Endodermal cell (in vitro differentiated cells): ENCODE measurements around the gene CASP10. TPM values are rescaled to one million over a fixed set of nuclear protein-coding genes. Genes with fewer than 3 reads are reported as not detected.
A peak's percentile ranks its signal among the peaks of the same experiment; 100 is the strongest.

Source experiments
- DNase-seq: peaks from one replicate; pipeline ENCODE4 v3.0.0-alpha.2; 2017
- H3K27ac ChIP-seq: 2 replicates; pipeline ENCODE4 v1.5.1; 2013; ENCODE audit warnings: mild to moderate bottlenecking, low read depth, low read length, moderate library complexity
- H3K27me3 ChIP-seq: 2 replicates; pipeline ENCODE4 v1.6.1; 2013; ENCODE audit warnings: mild to moderate bottlenecking, low read length, moderate library complexity; ENCODE audit not compliant: insufficient read depth, control insufficient read depth, poor library complexity, severe bottlenecking
- H3K36me3 ChIP-seq: 2 replicates; pipeline ENCODE4 v1.7.0; 2013; ENCODE audit warnings: mild to moderate bottlenecking, low read length, moderate library complexity; ENCODE audit not compliant: control insufficient read depth, insufficient read depth
- H3K4me1 ChIP-seq: one replicate; pipeline ENCODE4 v1.7.0; 2013; ENCODE audit warnings: low read length; ENCODE audit not compliant: control insufficient read depth, insufficient read depth
- H3K4me3 ChIP-seq: 2 replicates; pipeline ENCODE4 v1.5.1; 2013; ENCODE audit warnings: mild to moderate bottlenecking, low read length, moderate library complexity
- H3K9ac ChIP-seq: 2 replicates; pipeline ENCODE4 v1.6.1; 2013; ENCODE audit warnings: mild to moderate bottlenecking, low read length, moderate library complexity; ENCODE audit not compliant: poor library complexity, severe bottlenecking; ENCODE audit errors: extremely low read depth
- H3K9me3 ChIP-seq: 2 replicates; pipeline ENCODE4 v1.6.1; 2013; ENCODE audit warnings: mild to moderate bottlenecking, low read length, moderate library complexity; ENCODE audit not compliant: control insufficient read depth
- H3K27ac Mint-ChIP-seq: 2 replicates; pipeline ENCODE4 v1.8.0; 2020; ENCODE audit warnings: mixed read lengths
- H3K27me3 Mint-ChIP-seq: 2 replicates; pipeline ENCODE4 v1.8.0; 2021; ENCODE audit warnings: mild to moderate bottlenecking, mixed read lengths; ENCODE audit not compliant: insufficient read depth
- H3K36me3 Mint-ChIP-seq: 2 replicates; pipeline ENCODE4 v1.8.0; 2020; ENCODE audit warnings: low read depth, mixed read lengths
- H3K4me1 Mint-ChIP-seq: 2 replicates; pipeline ENCODE4 v1.8.0; 2020; ENCODE audit warnings: mixed read lengths
- H3K4me3 Mint-ChIP-seq: 2 replicates; pipeline ENCODE4 v1.8.0; 2020; ENCODE audit warnings: mild to moderate bottlenecking, moderate library complexity, mixed read lengths
- H3K9me3 Mint-ChIP-seq: 2 replicates; pipeline ENCODE4 v1.8.0; 2020; ENCODE audit warnings: mild to moderate bottlenecking, mixed read lengths
- WGBS, 2 experiments: methylation state at CpG; one replicate each; pipeline versions ENCODE4 v1.1.5 to v1.1.7; 2013; ENCODE audit warnings: missing lambda C conversion rate in 2 of 2, mixed read lengths in 1 of 2; ENCODE audit not compliant: insufficient coverage in 1 of 2, insufficient read length in 1 of 2; 5-methylcytosine and 5-hydroxymethylcytosine counted together
- total RNA-seq, 2 donors: library from RNA; stranded (reverse); fragmentation: NEBNext Ultra II Directional in 1 of 2; extraction: Animal tissue kit (Norgen Biotek cat#: 25700) in 1 of 2; gene quantifications; 2 replicates in 1 of 2; 3 replicates in 1 of 2; pipeline ENCODE4 v1.2.1, GENCODE V29; 2021
- TF ChIP-seq, protein P1 (sequence below): fragments of 200-600 bp; sonication (generic); conservative IDR thresholded peaks from 2 replicates; pipeline ENCODE4 v1.5.0; 2021; ENCODE audit warnings: antibody characterized with exemption, mild to moderate bottlenecking

CASP10 gene
- total RNA-seq, 2 donors from 2014 or later: 6.0 to 24.5 TPM

DNA sequence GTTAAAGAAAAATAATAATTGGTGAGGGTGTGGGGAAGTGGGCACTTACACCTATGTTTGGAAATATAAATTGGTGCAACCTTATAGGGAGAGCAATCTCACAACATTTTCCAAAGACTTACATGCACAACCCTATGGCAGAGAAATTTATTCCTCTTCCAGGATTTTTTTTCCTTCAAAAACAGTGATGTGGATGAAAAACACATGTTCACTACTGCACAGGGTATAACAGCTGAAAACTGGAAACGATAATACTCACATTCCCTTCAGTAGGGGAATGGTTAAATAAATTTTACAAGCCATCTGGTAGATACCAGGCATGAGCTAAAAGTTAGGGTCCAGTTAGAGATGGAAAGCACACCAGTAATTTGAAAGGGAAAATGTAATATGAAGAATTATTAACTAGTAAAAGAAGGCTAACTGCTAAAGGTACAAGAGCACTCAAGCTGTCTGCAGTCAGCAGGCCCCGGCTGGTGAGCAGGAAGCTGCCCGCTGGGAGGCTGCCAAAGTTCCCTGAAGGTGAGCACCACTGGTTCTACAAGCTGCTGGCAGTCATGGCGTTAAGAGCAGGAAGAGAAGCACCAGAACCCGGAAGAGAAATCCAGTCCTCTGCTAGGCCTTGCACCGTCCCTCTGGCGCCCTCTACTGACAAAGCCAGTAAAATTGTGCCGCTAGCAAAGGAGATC, 49.0 kb downstream of the CASP10 start:
- Mint-ChIP-seq H3K9me3 (no peaks in the 10 kb centered on the region), H3K4me1 (peaks cover 8% of the 10 kb centered on the region), H3K27ac (peak overlapping the region; percentile 75), H3K27me3 (peaks cover 3% of the 10 kb centered on the region), H3K36me3 (no peaks in the 10 kb centered on the region), H3K4me3 (no peak overlapping the region)
- Histone ChIP-seq H3K9me3 (no peaks in the 10 kb centered on the region), H3K36me3 (no peaks in the 10 kb centered on the region), H3K27ac (no peak overlapping the region), H3K4me1 (no peaks in the 10 kb centered on the region), H3K4me3 (peak overlapping the region; percentile 18), H3K27me3 (no peaks in the 10 kb centered on the region), H3K9ac (no peak overlapping the region)
- WGBS, 2 experiments: 27 to 28% methylated on average over 7 to 8 of the region's 8 CpGs
- TF ChIP-seq, protein P1, sequence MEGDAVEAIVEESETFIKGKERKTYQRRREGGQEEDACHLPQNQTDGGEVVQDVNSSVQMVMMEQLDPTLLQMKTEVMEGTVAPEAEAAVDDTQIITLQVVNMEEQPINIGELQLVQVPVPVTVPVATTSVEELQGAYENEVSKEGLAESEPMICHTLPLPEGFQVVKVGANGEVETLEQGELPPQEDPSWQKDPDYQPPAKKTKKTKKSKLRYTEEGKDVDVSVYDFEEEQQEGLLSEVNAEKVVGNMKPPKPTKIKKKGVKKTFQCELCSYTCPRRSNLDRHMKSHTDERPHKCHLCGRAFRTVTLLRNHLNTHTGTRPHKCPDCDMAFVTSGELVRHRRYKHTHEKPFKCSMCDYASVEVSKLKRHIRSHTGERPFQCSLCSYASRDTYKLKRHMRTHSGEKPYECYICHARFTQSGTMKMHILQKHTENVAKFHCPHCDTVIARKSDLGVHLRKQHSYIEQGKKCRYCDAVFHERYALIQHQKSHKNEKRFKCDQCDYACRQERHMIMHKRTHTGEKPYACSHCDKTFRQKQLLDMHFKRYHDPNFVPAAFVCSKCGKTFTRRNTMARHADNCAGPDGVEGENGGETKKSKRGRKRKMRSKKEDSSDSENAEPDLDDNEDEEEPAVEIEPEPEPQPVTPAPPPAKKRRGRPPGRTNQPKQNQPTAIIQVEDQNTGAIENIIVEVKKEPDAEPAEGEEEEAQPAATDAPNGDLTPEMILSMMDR: peak; percentile 97
- DNase-seq: peak; percentile 98

GRCh38 chr2:201232467-201232815, 49.5 kb downstream of the CASP10 start:
- 84 to 94% methylated on average over 3 of the region's 3 CpGs for WGBS, 2 experiments
- Mint-ChIP-seq H3K27me3 (peaks cover 3% of the 10 kb centered on the region), H3K9me3 (no peaks in the 10 kb centered on the region), H3K27ac (no peak overlapping the region), H3K4me1 (peaks cover 8% of the 10 kb centered on the region), H3K36me3 (no peaks in the 10 kb centered on the region), H3K4me3 (no peak overlapping the region)
- H3K4me1 ChIP-seq: no peaks in the 10 kb centered on the region
- H3K9ac ChIP-seq: no peak overlapping the region
- H3K27ac ChIP-seq: no peak overlapping the region
- H3K4me3 ChIP-seq: no peak overlapping the region
- no peaks in the 10 kb centered on the region for H3K27me3 ChIP-seq
- TF ChIP-seq, protein P1: no peak
- no peaks in the 10 kb centered on the region for H3K36me3 ChIP-seq
- DNase-seq: no peak
- no peaks in the 10 kb centered on the region for H3K9me3 ChIP-seq

DNA sequence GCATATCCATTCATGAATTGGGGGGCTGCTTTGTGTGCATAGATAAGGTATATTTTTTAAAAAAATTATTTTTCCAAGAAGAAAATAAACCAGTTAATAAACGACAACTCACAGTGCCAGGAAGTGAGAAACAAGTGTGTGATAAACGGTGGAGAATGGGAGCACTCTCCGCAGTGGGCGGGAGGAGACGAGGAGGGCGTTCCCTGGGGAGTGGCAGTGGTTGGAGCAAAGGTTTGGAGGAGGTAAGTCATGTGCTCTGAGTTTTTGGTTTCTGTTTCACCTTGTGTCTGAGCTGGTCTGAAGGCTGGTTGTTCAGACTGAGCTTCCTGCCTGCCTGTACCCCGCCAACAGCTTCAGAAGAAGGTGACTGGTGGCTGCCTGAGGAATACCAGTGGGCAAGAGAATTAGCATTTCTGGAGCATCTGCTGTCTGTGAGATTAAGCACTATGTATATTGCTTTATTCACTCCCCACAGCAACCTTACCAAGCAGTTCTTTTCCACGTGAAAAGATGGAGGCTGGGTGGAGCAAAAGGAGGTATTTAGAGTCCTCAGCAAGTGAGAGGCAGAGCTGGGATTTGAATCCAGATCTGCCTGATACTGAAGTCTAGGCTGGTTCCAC, 50.4 kb downstream of the CASP10 start:
- Mint-ChIP-seq H3K4me1 (peaks cover 8% of the 10 kb centered on the region), H3K36me3 (peaks cover 2% of the 10 kb centered on the region)
- H3K9ac ChIP-seq: no peak overlapping the region

More for the DNA sequence above, 50.4 kb downstream of the CASP10 start:
- Histone ChIP-seq H3K4me3 (no peak overlapping the region), H3K27ac (no peak overlapping the region), H3K9me3 (no peaks in the 10 kb centered on the region), H3K4me1 (no peaks in the 10 kb centered on the region), H3K36me3 (no peaks in the 10 kb centered on the region), H3K27me3 (no peaks in the 10 kb centered on the region)
- TF ChIP-seq, protein P1: no peak
- DNase-seq: peak; percentile 88
- H3K9me3 Mint-ChIP-seq: no peaks in the 10 kb centered on the region
- 73 to 75% methylated on average over 3 to 8 of the region's 8 CpGs for WGBS, 2 experiments
- peaks cover 3% of the 10 kb centered on the region for H3K27me3 Mint-ChIP-seq
- peak overlapping the region; percentile 47 for H3K4me3 Mint-ChIP-seq
- H3K27ac Mint-ChIP-seq: peak overlapping the region; percentile 76
